HL-60 (cell line): Measurements from ENCODE around the gene PDE5A.

Experiments
- CTCF ChIP-seq: IDR thresholded peaks from one replicate; pipeline ENCODE4 v1.5.1; 2011; ENCODE audit warnings: low read length, control low read depth, inconsistent platforms; ENCODE audit not compliant: insufficient read depth
- GABPA ChIP-seq: IDR thresholded peaks from 2 replicates; pipeline ENCODE4 v1.6.1; 2012; ENCODE audit warnings: low read depth
- POLR2AphosphoS5 ChIP-seq: IDR thresholded peaks from 2 replicates; pipeline ENCODE4 v1.6.1; 2012; ENCODE audit warnings: low read depth
- REST ChIP-seq: IDR thresholded peaks from 2 replicates; pipeline ENCODE4 v1.6.1; 2012; ENCODE audit warnings: low read depth; ENCODE audit not compliant: insufficient replicate concordance
- SPI1 ChIP-seq: IDR thresholded peaks from 2 replicates; pipeline ENCODE4 v1.6.1; 2012; ENCODE audit warnings: low read depth, mild to moderate bottlenecking, borderline replicate concordance

- TF ChIP-seq REST: no peak
- no peak for TF ChIP-seq POLR2AphosphoS5
- no peak for TF ChIP-seq CTCF
- TF ChIP-seq GABPA: no peak
- TF ChIP-seq SPI1: no peak
Observed at GRCh38 chr4:119477412-119478053, 151.1 kb downstream of the PDE5A start.
